GM23338 (cell line): ENCODE results near the gene GPR78.

ENCODE experiments used
- CREB1 ChIP-seq: fragments of 250-450 bp; sonication (Bioruptor Pico); IDR thresholded peaks from 2 replicates; pipeline ENCODE4 v1.5.0; 2020; ENCODE audit warnings: low read depth, mild to moderate bottlenecking, moderate library complexity
- CTCF ChIP-seq, 2 experiments: fragments of 200-600 bp in 1 of 2; sonication (generic) in 1 of 2; conservative IDR thresholded peaks; 2 replicates each; pipeline versions ENCODE4 v1.5.1 to v1.6.1; 2016 to 2017; ENCODE audit warnings: antibody characterized with exemption in 2 of 2, low read depth in 2 of 2, mild to moderate bottlenecking in 2 of 2, moderate library complexity in 1 of 2
- EZH2 ChIP-seq: fragments of 200-600 bp; sonication (generic); IDR thresholded peaks from one replicate; pipeline ENCODE4 v1.8.0; 2017; ENCODE audit warnings: antibody characterized with exemption, mild to moderate bottlenecking, low read depth; ENCODE audit not compliant: unreplicated experiment
- JUNB ChIP-seq: IDR thresholded peaks from one replicate; pipeline ENCODE4 v1.6.1; 2016; ENCODE audit warnings: antibody characterized with exemption; ENCODE audit not compliant: unreplicated experiment
- POLR2AphosphoS5 ChIP-seq: IDR thresholded peaks from 2 replicates; pipeline ENCODE4 v1.6.1; 2016; ENCODE audit warnings: antibody characterized with exemption, low read depth

GRCh38 chr4:8559011-8559410 is 21.2 kb upstream of the GPR78 start:
- TF ChIP-seq POLR2AphosphoS5 (no peak), CTCF (conservative IDR thresholded peaks at IDR 0.05; ENCODE audit: low read depth in 2 of 2) (no peak), EZH2 (no peak), CREB1 (CRISPR knock-in tag) (no peak), JUNB (no peak)
